WERI-Rb-1 (cell line): ENCODE data around the gene WDR93.

Experiments used
- DNase-seq: peaks from one replicate; pipeline ENCODE4 v3.0.0-alpha.2; 2020
- H3K27ac ChIP-seq: fragments of 250-450 bp; sonication (Bioruptor Pico); 2 replicates; pipeline ENCODE4 v1.5.1; 2020; ENCODE audit warnings: mild to moderate bottlenecking, moderate library complexity
- H3K27me3 ChIP-seq: fragments of 250-450 bp; sonication (Bioruptor Pico); 2 replicates; pipeline ENCODE4 v1.5.1; 2021; ENCODE audit warnings: mild to moderate bottlenecking, low read depth, moderate library complexity; ENCODE audit not compliant: insufficient read depth, severe bottlenecking
- H3K36me3 ChIP-seq: fragments of 250-450 bp; sonication (Bioruptor Pico); 2 replicates; pipeline ENCODE4 v1.5.1; 2020; ENCODE audit warnings: mild to moderate bottlenecking, moderate library complexity
- H3K4me3 ChIP-seq: 2 replicates; pipeline ENCODE4 v1.5.1; 2011; ENCODE audit warnings: low read depth, mild to moderate bottlenecking, control low read depth, low read length
- H3K9me3 ChIP-seq: fragments of 250-450 bp; sonication (Bioruptor Pico); 2 replicates; pipeline ENCODE4 v1.5.1; 2021; ENCODE audit warnings: mild to moderate bottlenecking, moderate library complexity; ENCODE audit not compliant: severe bottlenecking
- CTCF ChIP-seq: IDR thresholded peaks from 2 replicates; pipeline ENCODE4 v1.5.1; 2011; ENCODE audit warnings: low read depth, mild to moderate bottlenecking, control low read depth, inconsistent platforms, low read length

WDR93 gene

GRCh38 chr15:89673165-89673512 lies 17.5 kb upstream of the WDR93 start:
- Histone ChIP-seq H3K27me3 (no peaks in the 10 kb centered on the region), H3K4me3 (no peak overlapping the region), H3K36me3 (no peaks in the 10 kb centered on the region), H3K9me3 (no peaks in the 10 kb centered on the region), H3K27ac (no peak overlapping the region)
- peak; percentile 53 for DNase-seq
- peak; percentile 83 for TF ChIP-seq CTCF

DNA sequence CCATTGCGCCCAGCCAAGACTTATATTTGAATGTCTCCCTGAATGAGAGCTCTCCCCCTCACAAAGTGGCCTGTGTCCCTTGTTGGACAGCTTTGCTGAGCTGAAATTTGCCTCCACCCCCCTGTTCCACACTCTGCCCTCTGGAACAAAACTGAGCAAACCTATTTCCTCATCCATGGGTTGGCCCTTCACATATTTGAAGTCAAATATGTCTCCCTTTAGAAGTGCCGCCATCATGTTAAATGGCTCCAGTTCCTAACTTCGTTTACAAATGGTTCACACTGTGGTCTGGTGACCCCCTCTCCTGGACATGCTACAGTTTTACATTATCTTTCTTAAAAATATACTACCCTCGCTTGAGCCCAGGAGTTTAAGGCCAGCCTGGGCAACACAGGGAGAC lies 16.1 kb upstream of the WDR93 start:
- no peaks in the 10 kb centered on the region for H3K36me3 ChIP-seq
- no peak for DNase-seq
- no peak for TF ChIP-seq CTCF
- H3K4me3 ChIP-seq: no peak overlapping the region
- H3K27me3 ChIP-seq: no peaks in the 10 kb centered on the region
- H3K27ac ChIP-seq: no peak overlapping the region
- H3K9me3 ChIP-seq: no peaks in the 10 kb centered on the region

DNA sequence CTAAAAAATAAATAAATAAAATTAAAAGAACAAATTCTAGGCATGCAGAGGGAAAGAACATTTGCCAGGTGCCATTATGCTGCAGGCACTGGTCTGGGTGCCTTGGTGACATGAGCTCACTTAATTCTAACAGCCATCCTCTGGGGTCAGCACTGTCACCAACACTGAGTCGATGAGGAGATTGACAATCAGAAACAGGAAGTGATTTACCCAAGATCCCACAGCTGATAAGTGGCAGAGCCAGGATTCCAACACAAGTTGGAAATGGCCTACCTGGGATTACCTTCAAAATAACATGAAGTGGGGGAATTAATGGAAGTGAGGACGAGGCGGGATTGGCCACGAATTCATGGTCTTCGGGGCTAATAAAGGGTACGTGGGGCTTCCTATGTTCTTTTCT lies 15.0 kb upstream of the WDR93 start:
- Histone ChIP-seq H3K27me3 (no peaks in the 10 kb centered on the region), H3K9me3 (no peaks in the 10 kb centered on the region), H3K36me3 (no peaks in the 10 kb centered on the region), H3K27ac (no peak overlapping the region), H3K4me3 (no peak overlapping the region)
- TF ChIP-seq CTCF: no peak
- DNase-seq: no peak

- no peak for TF ChIP-seq CTCF
- no peak overlapping the region for H3K4me3 ChIP-seq
- DNase-seq: no peak
- no peaks in the 10 kb centered on the region for H3K27me3 ChIP-seq
- H3K36me3 ChIP-seq: no peaks in the 10 kb centered on the region
- no peak overlapping the region for H3K27ac ChIP-seq
- no peaks in the 10 kb centered on the region for H3K9me3 ChIP-seq
Observed at GRCh38 chr15:89677381-89677780, 13.2 kb upstream of the WDR93 start.

GRCh38 chr15:89679212-89679611 lies 11.4 kb upstream of the WDR93 start, which contains the start of gene PLIN1:
Gene PLIN1, minus strand, starts transcription at chr15:89679367. Its CDS starts 1,878 bp downstream, at chr15:89677489.
- DNase-seq: no peak
- H3K36me3 ChIP-seq: no peaks in the 10 kb centered on the region
- H3K27me3 ChIP-seq: no peaks in the 10 kb centered on the region
- H3K27ac ChIP-seq: no peak within 1 kb of the TSS
- H3K4me3 ChIP-seq: no peak within 1 kb of the TSS
- no peaks in the 10 kb centered on the region for H3K9me3 ChIP-seq
- TF ChIP-seq CTCF: no peak

DNA sequence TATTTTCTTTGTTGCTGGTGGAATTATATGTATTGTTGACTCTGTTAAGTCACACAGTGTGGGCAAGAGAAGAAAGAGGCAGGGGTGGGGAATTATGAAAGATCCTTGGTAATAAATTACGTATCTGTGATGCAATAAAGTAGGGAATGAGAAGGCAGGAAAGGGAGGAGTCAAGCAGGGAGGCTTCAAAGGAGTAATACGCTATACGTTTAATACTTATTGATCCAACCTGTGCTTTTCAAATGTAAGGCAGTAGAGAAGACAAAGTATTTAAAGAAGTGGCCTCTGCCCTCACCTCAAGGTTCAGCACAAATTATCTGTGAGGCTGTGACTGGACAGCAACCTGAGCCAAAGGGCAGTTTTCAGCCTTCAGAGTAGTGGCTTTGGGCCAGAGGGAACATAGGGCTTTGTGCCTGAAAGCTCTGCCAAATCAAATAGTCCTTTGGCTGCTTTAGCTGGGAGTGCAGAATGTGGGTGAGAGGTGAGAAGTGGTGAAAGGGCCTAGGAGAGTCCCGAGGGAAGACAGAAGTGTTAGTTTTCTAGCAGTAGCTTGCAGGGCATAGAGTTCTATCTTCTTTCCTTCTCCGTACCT lies 10.2 kb upstream of the WDR93 start:
- H3K36me3 ChIP-seq: no peaks in the 10 kb centered on the region
- no peak for TF ChIP-seq CTCF
- DNase-seq: no peak
- no peak overlapping the region for H3K27ac ChIP-seq
- H3K9me3 ChIP-seq: no peaks in the 10 kb centered on the region
- H3K27me3 ChIP-seq: no peaks in the 10 kb centered on the region
- no peak overlapping the region for H3K4me3 ChIP-seq
